NCI-H2196 (cell line): ENCODE data around the gene HK2.

ENCODE experiments used
- DNase-seq: peaks from one replicate; lab custom pipeline; 2025; ENCODE audit not compliant: unreplicated experiment; lab: John Stamatoyannopoulos, UW

HK2 gene

DNA sequence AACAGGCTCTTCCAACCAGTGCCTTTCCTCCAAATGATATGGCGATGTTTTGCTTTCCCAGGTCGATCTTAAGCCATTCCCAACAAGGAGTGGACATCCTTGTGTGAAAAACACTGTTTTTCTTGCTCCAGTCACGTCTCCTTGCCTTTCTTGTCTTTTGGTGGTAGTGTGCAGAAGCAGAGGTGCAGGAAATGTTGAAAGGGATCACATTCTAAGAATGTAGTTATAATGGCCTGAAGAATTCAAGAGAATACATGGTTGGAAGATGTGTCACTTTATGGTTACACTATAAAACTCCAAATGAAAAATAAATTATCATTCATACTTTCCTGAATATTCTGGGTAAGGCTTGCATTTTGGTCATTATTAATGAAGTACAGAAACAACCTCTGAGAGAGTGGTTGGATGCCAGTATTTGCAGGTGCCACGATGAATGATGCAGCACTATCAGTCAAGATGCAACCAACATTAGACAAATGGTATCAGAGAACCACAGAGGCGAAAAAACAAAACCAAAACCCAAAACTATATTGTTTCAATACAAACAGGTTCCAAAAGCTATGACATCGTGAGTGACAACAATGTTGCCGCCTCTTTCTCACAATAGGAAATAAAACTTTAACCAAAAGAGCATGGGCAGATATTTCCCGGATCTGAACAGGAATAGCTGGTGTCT lies 97.0 kb downstream of the HK2 start:
- no peak for DNase-seq

DNA sequence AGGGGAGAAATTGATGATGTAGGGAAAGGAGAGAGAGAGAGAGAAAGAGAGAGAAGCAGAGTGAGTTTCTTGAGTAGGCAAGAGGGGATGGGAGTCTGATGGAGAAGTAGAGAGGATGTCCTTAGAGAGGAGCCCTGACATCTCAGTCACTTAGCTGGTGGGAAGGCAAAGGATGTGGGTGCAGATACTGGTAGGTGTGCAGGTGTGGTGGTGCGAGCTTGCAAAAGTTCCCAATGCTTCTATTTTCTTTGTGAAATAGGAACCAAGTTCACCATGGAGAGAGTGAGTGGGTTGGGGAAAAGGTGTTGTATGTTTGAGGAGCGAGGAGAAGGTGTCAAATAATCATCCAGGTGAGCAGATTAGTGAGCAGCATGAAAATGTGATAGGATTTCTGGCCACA lies 98.0 kb downstream of the HK2 start:
- no peak for DNase-seq

DNA sequence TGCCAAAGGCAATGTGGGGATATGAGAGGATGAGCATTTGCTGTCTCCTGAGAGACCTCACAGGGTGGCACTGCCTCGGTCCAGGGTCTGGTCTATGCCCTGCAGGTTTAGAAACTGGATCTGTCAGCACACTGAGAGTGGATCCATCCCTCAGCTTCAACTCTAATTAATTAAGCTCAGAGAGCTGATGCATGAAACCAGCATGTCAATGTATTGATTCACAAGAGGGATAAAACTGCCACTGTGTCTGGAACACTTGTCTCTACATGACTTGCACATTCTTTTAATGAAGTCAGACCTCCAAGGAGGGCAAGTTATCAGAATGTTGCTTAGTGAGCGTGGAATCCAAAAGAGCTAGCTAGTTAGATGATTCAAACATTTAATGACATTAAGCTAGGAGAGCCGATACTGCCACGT lies 102.1 kb downstream of the HK2 start:
- no peak for DNase-seq

DNA sequence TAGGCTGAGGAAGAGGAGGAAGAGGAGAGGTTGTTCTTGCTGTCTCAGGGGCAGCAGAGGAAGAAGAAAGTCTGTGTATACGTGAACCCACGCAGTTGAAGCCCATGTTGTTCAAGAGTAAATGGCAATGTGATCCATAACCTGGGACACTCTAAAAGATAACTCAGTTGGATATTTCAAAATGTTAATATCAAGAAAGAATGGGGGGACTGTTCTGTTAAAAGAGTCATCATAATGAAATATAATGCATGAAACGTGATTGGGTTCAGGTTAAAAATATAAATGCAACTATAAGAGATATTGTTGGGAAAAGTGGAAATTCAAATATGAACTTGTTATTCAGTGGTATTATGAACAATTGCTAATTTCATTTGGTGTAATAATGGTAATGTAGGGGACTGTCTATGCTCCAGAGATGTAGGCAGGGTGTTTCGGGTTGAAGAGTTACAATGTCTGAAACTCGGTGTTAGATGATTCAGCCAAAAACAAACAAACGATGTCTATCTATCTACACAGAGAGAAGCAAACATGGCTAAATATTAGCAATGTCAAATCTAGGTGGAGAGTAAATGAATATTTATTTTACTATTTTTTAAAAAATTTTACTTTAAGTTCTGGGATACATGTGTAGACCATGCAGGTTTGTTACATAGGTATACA lies 103.4 kb downstream of the HK2 start:
- DNase-seq = no peak

DNA sequence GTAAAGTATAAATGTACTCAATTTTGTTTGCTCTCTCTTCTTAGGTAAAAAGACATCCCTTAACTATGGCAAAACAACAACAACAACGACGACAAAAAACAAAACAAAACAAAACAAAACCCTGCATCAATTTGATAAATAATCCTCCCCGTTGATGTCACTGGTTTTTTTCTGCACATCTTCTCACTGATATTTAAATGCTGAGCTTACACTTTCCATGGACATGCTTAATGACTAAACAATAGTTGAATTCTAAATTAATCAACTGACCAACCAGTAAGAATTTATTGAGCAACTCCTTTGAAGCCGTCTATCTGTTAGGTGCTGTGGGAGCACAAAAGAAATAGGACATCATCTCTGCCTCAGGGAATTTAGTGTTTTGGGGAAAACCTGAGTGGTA lies 104.3 kb downstream of the HK2 start:
- DNase-seq = no peak

DNA sequence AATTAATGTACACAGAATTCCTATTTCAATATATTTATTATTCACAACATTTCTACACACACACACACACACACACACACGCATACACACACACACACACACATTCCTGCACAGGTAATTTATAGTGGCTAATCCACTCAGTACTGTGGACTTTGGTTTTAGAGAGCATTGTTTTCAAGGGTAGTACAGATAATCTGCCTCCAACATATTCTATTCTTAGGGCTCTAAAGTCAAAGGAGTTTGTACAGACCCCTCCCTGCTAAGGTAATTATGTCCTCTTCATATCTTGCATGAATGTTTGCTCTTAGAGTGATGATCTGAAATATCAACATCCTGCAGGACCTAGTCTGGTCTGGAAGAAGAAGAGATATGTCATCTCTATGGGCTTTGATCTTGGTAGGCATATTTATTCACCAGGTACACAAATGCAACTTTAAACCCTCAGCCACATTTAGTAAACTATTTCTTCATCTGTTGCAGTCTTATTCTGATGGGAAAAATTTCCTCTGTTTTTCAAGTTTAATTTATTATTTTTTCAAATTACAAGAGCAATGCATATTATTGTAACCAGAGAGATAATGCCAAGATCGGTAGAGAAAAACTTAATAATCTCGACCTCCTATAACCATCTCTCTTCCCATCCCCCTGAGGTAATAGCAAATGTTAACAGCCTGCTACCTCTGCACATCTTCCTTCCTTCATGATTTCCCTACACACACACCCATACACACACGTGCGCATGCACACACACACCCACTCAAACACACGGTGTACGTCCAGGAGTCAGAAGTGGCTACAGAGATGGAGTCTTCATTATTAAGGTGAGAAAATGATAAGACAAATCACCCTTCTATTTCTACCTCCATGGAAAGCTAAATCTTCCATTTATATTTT lies 106.2 kb downstream of the HK2 start:
- no peak for DNase-seq

DNA sequence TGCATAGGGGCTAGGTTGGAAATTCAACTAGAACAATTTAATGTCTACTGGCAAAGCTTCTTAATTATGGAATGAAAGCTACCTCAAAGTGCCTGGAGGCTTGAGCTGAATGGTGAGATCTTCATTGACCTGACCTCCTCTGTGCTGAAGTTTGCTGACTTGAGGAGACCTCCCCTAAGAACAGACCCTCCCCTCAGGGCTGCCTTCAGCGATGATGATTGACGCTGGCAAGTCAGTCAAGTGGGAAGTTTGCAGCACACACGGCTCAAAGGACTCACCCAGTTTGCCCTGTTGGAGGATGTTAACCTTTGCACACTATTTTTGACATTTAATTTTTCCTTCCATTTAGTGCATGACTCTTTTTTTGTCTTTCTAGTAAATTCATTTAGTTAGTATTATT lies 107.4 kb downstream of the HK2 start:
- DNase-seq = no peak

DNA sequence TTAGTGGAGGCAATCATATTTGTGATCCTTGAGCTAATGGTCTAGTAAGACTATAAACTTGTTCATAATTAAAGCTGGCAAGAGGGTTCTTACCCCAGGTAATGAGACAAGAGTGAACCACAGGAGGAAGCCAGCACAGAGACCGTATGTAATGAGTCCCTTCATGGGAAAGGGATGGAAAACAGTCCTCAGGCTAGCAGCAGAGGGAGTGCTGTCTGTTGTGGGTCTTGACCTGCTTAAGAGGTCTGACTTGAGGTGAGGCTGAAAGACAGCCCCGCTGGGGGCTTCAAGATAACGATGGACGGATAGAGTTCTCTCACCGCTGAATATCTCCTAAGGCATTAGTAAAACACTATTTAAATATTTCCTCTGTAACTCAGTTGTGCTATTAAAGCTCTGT lies 108.3 kb downstream of the HK2 start:
- no peak for DNase-seq
